H9 (cell line): ENCODE data around the gene DOCK1. TPM values are rescaled to one million over a fixed set of nuclear protein-coding genes. Genes with fewer than 3 reads are reported as not detected.

Source experiments
- DNase-seq: peaks from one replicate; pipeline ENCODE4 v3.0.0-alpha.2; 2017
- H2AFZ ChIP-seq: one replicate; pipeline ENCODE4 v1.6.1; 2013; ENCODE audit warnings: mild to moderate bottlenecking, low read length, control low read depth, moderate library complexity
- H2AK5ac ChIP-seq: 2 replicates; pipeline ENCODE4 v1.6.1; 2013; ENCODE audit warnings: low read length, control low read depth, mixed read lengths; ENCODE audit not compliant: insufficient read length
- H2BK120ac ChIP-seq: one replicate; pipeline ENCODE4 v1.6.1; 2013; ENCODE audit warnings: low read depth, mild to moderate bottlenecking, low read length, control low read depth, inconsistent platforms; ENCODE audit not compliant: poor library complexity, severe bottlenecking
- H2BK12ac ChIP-seq: 2 replicates; pipeline ENCODE4 v1.6.1; 2013; ENCODE audit warnings: low read length, control low read depth, mixed read lengths, low read depth; ENCODE audit not compliant: insufficient read length
- H2BK15ac ChIP-seq: 2 replicates; pipeline ENCODE4 v1.6.1; 2013; ENCODE audit warnings: low read depth, low read length, control low read depth
- H2BK20ac ChIP-seq: one replicate; pipeline ENCODE4 v1.6.1; 2013; ENCODE audit warnings: low read depth, mild to moderate bottlenecking, low read length, control low read depth, inconsistent platforms; ENCODE audit not compliant: poor library complexity, severe bottlenecking
- H2BK5ac ChIP-seq: 2 replicates; pipeline ENCODE4 v1.6.1; 2013; ENCODE audit warnings: low read length, control low read depth, mixed read lengths; ENCODE audit not compliant: insufficient read length
- H3K14ac ChIP-seq: 2 replicates; pipeline ENCODE4 v1.6.1; 2013; ENCODE audit warnings: low read length, control low read depth; ENCODE audit not compliant: insufficient read depth
- H3K18ac ChIP-seq: 2 replicates; pipeline ENCODE4 v1.6.1; 2013; ENCODE audit warnings: low read depth, mild to moderate bottlenecking, mixed read lengths, low read length, control low read depth; ENCODE audit not compliant: insufficient read length
- H3K23ac ChIP-seq: 2 replicates; pipeline ENCODE4 v1.6.1; 2013; ENCODE audit warnings: low read length, control low read depth, mixed read lengths, low read depth; ENCODE audit not compliant: insufficient read length
- H3K23me2 ChIP-seq: 2 replicates; pipeline ENCODE4 v1.6.1; 2013; ENCODE audit warnings: low read depth, mild to moderate bottlenecking, mixed read lengths, low read length, control low read depth; ENCODE audit not compliant: insufficient read length, poor library complexity, severe bottlenecking
- H3K27ac ChIP-seq: 2 replicates; pipeline ENCODE4 v1.5.1; 2013; ENCODE audit warnings: low read length, control low read depth, mixed read lengths, low read depth; ENCODE audit not compliant: insufficient read length
- H3K27me3 ChIP-seq: 2 replicates; pipeline ENCODE4 v1.6.1; 2013; ENCODE audit warnings: low read length, control low read depth, inconsistent platforms; ENCODE audit not compliant: insufficient read depth
- H3K4ac ChIP-seq: 2 replicates; pipeline ENCODE4 v1.6.1; 2013; ENCODE audit warnings: low read depth, mild to moderate bottlenecking, control low read depth, inconsistent platforms, low read length, moderate library complexity
- H3K4me1 ChIP-seq: 2 replicates; pipeline ENCODE4 v1.6.1; 2013; ENCODE audit warnings: low read length, control low read depth, inconsistent platforms; ENCODE audit not compliant: insufficient read depth
- H3K4me2 ChIP-seq: 2 replicates; pipeline ENCODE4 v1.6.1; 2013; ENCODE audit warnings: low read length, control low read depth, mixed read lengths; ENCODE audit not compliant: insufficient read length, insufficient read depth
- H3K56ac ChIP-seq: 2 replicates; pipeline ENCODE4 v1.6.1; 2013; ENCODE audit warnings: low read depth, mild to moderate bottlenecking, mixed read lengths, low read length, control low read depth; ENCODE audit not compliant: insufficient read length
- H3K79me1 ChIP-seq: 2 replicates; pipeline ENCODE4 v1.6.1; 2013; ENCODE audit warnings: low read depth, mild to moderate bottlenecking, moderate library complexity, low read length, control low read depth, inconsistent platforms; ENCODE audit not compliant: insufficient read depth, poor library complexity, severe bottlenecking
- H3K79me2 ChIP-seq: 2 replicates; pipeline ENCODE4 v1.6.1; 2013; ENCODE audit warnings: low read length, control low read depth, inconsistent platforms; ENCODE audit not compliant: insufficient read depth
- H3K9ac ChIP-seq: 2 replicates; pipeline ENCODE4 v1.6.1; 2013; ENCODE audit warnings: low read length, control low read depth, mixed read lengths; ENCODE audit not compliant: insufficient read length; ENCODE audit errors: extremely low read depth
- H3K9me3 ChIP-seq: one replicate; pipeline ENCODE4 v1.6.1; 2013; ENCODE audit warnings: low read depth, low read length, inconsistent platforms; ENCODE audit not compliant: control insufficient read depth
- H3T11ph ChIP-seq: one replicate; pipeline ENCODE4 v1.6.1; 2013; ENCODE audit warnings: mild to moderate bottlenecking, low read length, control low read depth, inconsistent platforms
- H4K20me1 ChIP-seq: one replicate; pipeline ENCODE4 v1.6.1; 2013; ENCODE audit not compliant: control insufficient read depth, insufficient read length, insufficient read depth
- H4K5ac ChIP-seq: 2 replicates; pipeline ENCODE4 v1.6.1; 2013; ENCODE audit warnings: low read depth, mild to moderate bottlenecking, mixed read lengths, low read length, control low read depth; ENCODE audit not compliant: insufficient read length
- H4K8ac ChIP-seq: replicated peaks from 2 replicates; pipeline ENCODE4 v1.6.1; 2013; ENCODE audit warnings: low read length, control low read depth, mixed read lengths, low read depth; ENCODE audit not compliant: insufficient read length
- H4K91ac ChIP-seq: 2 replicates; pipeline ENCODE4 v1.6.1; 2013; ENCODE audit warnings: low read depth, mild to moderate bottlenecking, moderate library complexity, mixed read lengths, low read length, control low read depth; ENCODE audit not compliant: insufficient read length
- H3K27ac Mint-ChIP-seq, 3 experiments: 2 replicates in 2 of 3; 3 replicates in 1 of 3; pipeline ENCODE4 v1.8.0; 2020 to 2021; ENCODE audit warnings: mixed read lengths in 3 of 3, mild to moderate bottlenecking in 1 of 3, moderate library complexity in 1 of 3
- H3K27me3 Mint-ChIP-seq: 2 replicates; pipeline ENCODE4 v1.8.0; 2021; ENCODE audit warnings: low read depth, mild to moderate bottlenecking, moderate library complexity, mixed read lengths
- H3K36me3 Mint-ChIP-seq, 3 experiments: 2 replicates in 2 of 3; 3 replicates in 1 of 3; pipeline ENCODE4 v1.8.0; 2020 to 2021; ENCODE audit warnings: low read depth in 3 of 3, mixed read lengths in 3 of 3; ENCODE audit not compliant: insufficient read depth in 1 of 3
- H3K4me1 Mint-ChIP-seq, 2 experiments: 2 replicates each; pipeline ENCODE4 v1.8.0; 2020; ENCODE audit warnings: mixed read lengths in 2 of 2
- H3K4me3 Mint-ChIP-seq, 2 experiments: 2 replicates in 1 of 2; 3 replicates in 1 of 2; pipeline ENCODE4 v1.8.0; 2020 to 2021; ENCODE audit warnings: mild to moderate bottlenecking in 2 of 2, mixed read lengths in 2 of 2, moderate library complexity in 1 of 2
- H3K9me3 Mint-ChIP-seq, 2 experiments: 2 replicates in 1 of 2; 3 replicates in 1 of 2; pipeline ENCODE4 v1.8.0; 2020; ENCODE audit warnings: mild to moderate bottlenecking in 2 of 2, mixed read lengths in 2 of 2, moderate library complexity in 1 of 2
- WGBS: extraction: QIAGEN DNeasy Blood & Tissue Kit; methylation state at CpG from one replicate; pipeline ENCODE4 v1.1.7; 2013; ENCODE audit warnings: missing lambda C conversion rate, low lambda C conversion rate, mixed read lengths; ENCODE audit not compliant: insufficient read length; ENCODE audit errors: extremely low coverage; 5-methylcytosine and 5-hydroxymethylcytosine counted together
- total RNA-seq: library from RNA; stranded (reverse); gene quantifications from 2 replicates; pipeline ENCODE4 v1.2.1, GENCODE V29; 2021
- TF ChIP-seq, protein P1 (sequence below): fragments of 200-600 bp; sonication (generic); conservative IDR thresholded peaks from 3 replicates; pipeline ENCODE4 v1.8.0; 2021; ENCODE audit warnings: antibody characterized with exemption, mild to moderate bottlenecking

The DOCK1 gene
- total RNA-seq, 1 experiment from 2014 or later, result 57.0 TPM

DNA sequence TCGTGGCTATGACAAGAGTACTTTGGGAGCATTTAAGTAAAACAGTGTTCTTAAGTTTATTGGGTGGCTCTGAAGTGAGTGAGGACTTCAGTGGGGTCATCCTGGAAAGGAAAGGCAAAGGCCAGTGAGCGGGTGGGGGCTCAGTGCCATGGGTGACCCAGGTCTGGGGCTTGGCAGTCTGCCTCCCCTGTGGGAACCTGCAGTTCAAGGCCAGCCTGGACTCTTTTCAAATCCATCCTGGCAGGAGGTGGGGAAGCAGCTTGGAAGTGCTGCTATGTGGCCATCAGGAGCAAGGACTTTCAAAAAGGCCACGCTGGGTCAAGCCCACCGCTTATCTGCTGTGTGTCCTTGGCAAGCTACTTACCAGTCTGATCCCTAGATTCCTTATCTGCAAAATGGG, 495.0 kb downstream of the DOCK1 start:
- H3K9me3 Mint-ChIP-seq, result peaks cover 2 to 11% of the 10 kb centered on the region in 2 experiments; a peak in 4 of 5 replicates
- Histone ChIP-seq H2BK15ac (no peak overlapping the region), H3K56ac (no peak overlapping the region), H3T11ph (no peak overlapping the region), H3K14ac (peak overlapping the region; percentile 57; the same call in 1 of the 2 replicates), H3K79me1 (no peaks in the 10 kb centered on the region), H4K5ac (no peak overlapping the region), H3K4ac (no peak overlapping the region), H3K27me3 (no peaks in the 10 kb centered on the region), H3K23ac (no peak overlapping the region), H2AK5ac (no peak overlapping the region), H2BK120ac (no peak overlapping the region), H3K9me3 (no peaks in the 10 kb centered on the region), H4K20me1 (no peaks in the 10 kb centered on the region), H3K23me2 (peaks cover 3% of the 10 kb centered on the region), H2BK12ac (no peak overlapping the region), H3K27ac (no peak overlapping the region), H3K4me2 (no peak overlapping the region), H2BK5ac (no peak overlapping the region), H2AFZ (no peak overlapping the region), H3K9ac (no peak overlapping the region), H4K91ac (no peak overlapping the region), H3K18ac (no peak overlapping the region), H4K8ac (no peak overlapping the region), H3K79me2 (no peaks in the 10 kb centered on the region), H2BK20ac (no peak overlapping the region), H3K4me1 (peaks cover 3% of the 10 kb centered on the region; the same call in 1 of the 2 replicates)
- peaks cover 4 to 12% (median 6%) of the 10 kb centered on the region in 3 experiments; a peak in 6 of 7 replicates for H3K36me3 Mint-ChIP-seq
- DNase-seq, result no peak
- TF ChIP-seq, protein P1, sequence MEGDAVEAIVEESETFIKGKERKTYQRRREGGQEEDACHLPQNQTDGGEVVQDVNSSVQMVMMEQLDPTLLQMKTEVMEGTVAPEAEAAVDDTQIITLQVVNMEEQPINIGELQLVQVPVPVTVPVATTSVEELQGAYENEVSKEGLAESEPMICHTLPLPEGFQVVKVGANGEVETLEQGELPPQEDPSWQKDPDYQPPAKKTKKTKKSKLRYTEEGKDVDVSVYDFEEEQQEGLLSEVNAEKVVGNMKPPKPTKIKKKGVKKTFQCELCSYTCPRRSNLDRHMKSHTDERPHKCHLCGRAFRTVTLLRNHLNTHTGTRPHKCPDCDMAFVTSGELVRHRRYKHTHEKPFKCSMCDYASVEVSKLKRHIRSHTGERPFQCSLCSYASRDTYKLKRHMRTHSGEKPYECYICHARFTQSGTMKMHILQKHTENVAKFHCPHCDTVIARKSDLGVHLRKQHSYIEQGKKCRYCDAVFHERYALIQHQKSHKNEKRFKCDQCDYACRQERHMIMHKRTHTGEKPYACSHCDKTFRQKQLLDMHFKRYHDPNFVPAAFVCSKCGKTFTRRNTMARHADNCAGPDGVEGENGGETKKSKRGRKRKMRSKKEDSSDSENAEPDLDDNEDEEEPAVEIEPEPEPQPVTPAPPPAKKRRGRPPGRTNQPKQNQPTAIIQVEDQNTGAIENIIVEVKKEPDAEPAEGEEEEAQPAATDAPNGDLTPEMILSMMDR, result no peak
- H3K27ac Mint-ChIP-seq, result 0 out of 7 replicates have a peak overlapping the region, but pooled peaks of 1 of the 3 experiments have one; percentile 78
- H3K27me3 Mint-ChIP-seq, result no peaks in the 10 kb centered on the region
- no peak overlapping the region for H3K4me3 Mint-ChIP-seq
- H3K4me1 Mint-ChIP-seq, result peaks cover 11 to 21% of the 10 kb centered on the region in 2 experiments
- WGBS, result no CpG with 5 or more reads among the region's 4 CpGs
